Measurements from ENCODE around the gene MOK.
"Not testable (repeated sequence)": the region's sequence is repeated elsewhere in the genome, so short reads cannot be mapped to it uniquely, and the experiment has no call there.

MOK gene

GRCh38 chr14:102304611-102305506, at the start of gene MOK:
TSS of gene MOK (minus strand) at chr14:102305164. CDS start at chr14:102304968, 196 bp downstream.
- FAIRE-seq, result no peak

GRCh38 chr14:102353126-102353619, 48.2 kb upstream of the MOK start:
- no peak for FAIRE-seq

- no peak for FAIRE-seq
These were observed 47.2 kb upstream of the MOK start for GRCh38 chr14:102352213-102352612.

GRCh38 chr14:102351593-102351992, 46.6 kb upstream of the MOK start:
- FAIRE-seq, result not testable (repeated sequence)

- no peak for FAIRE-seq
These were observed 46.1 kb upstream of the MOK start for GRCh38 chr14:102351023-102351422.

GRCh38 chr14:102348376-102348775, 43.4 kb upstream of the MOK start:
- FAIRE-seq, result no peak

GRCh38 chr14:102346645-102347044, 41.7 kb upstream of the MOK start:
- no peak for FAIRE-seq

GRCh38 chr14:102345232-102345631, 40.3 kb upstream of the MOK start:
- FAIRE-seq, result no peak

GRCh38 chr14:102344485-102344884, 39.5 kb upstream of the MOK start:
- no peak for FAIRE-seq

- no peak for FAIRE-seq
These were observed 39.1 kb upstream of the MOK start for GRCh38 chr14:102344084-102344483.

- no peak for FAIRE-seq
These were observed 37.3 kb upstream of the MOK start for GRCh38 chr14:102342238-102342637.

- no peak for FAIRE-seq
These were observed 36.6 kb upstream of the MOK start for GRCh38 chr14:102341566-102341965.

- FAIRE-seq, result no peak
These were observed 33.8 kb upstream of the MOK start for GRCh38 chr14:102338724-102339123.

GRCh38 chr14:102335163-102335562, 30.2 kb upstream of the MOK start:
- FAIRE-seq, result no peak

GRCh38 chr14:102333795-102334705, 29.1 kb upstream of the MOK start:
- FAIRE-seq, result no peak

GRCh38 chr14:102333390-102333789, 28.4 kb upstream of the MOK start:
- no peak for FAIRE-seq

GRCh38 chr14:102330806-102331205, 25.8 kb upstream of the MOK start:
- no peak for FAIRE-seq

GRCh38 chr14:102329381-102329780, 24.4 kb upstream of the MOK start:
- FAIRE-seq, result not testable (repeated sequence)

GRCh38 chr14:102326583-102326982, 21.6 kb upstream of the MOK start:
- FAIRE-seq, result no peak

GRCh38 chr14:102325791-102326345, 20.9 kb upstream of the MOK start:
- FAIRE-seq, result no peak

- no peak for FAIRE-seq
These were observed 18.1 kb upstream of the MOK start for GRCh38 chr14:102323102-102323501.

GRCh38 chr14:102321456-102322422, 16.8 kb upstream of the MOK start:
- FAIRE-seq, result no peak
